Endothelial cell (in vitro differentiated cells): ENCODE results near the gene FBP1. TPM values are rescaled to one million over a fixed set of nuclear protein-coding genes. Genes with fewer than 3 reads are reported as not detected.

Source experiments
- DNase-seq: peaks from one replicate; pipeline ENCODE4 v3.0.0; 2021; ENCODE audit warnings: low spot score
- H3K27ac Mint-ChIP-seq: one replicate; pipeline ENCODE4 v1.8.0; 2021; ENCODE audit warnings: mixed read lengths, inconsistent platforms; ENCODE audit not compliant: unreplicated experiment
- H3K27me3 Mint-ChIP-seq: one replicate; pipeline ENCODE4 v1.8.0; 2021; ENCODE audit warnings: mild to moderate bottlenecking, moderate library complexity, mixed read lengths, inconsistent platforms; ENCODE audit not compliant: unreplicated experiment
- H3K36me3 Mint-ChIP-seq: one replicate; pipeline ENCODE4 v1.8.0; 2021; ENCODE audit warnings: mild to moderate bottlenecking, low read depth, mixed read lengths, inconsistent platforms; ENCODE audit not compliant: unreplicated experiment
- H3K4me1 Mint-ChIP-seq: one replicate; pipeline ENCODE4 v1.8.0; 2021; ENCODE audit warnings: mild to moderate bottlenecking, mixed read lengths, inconsistent platforms; ENCODE audit not compliant: unreplicated experiment
- H3K4me3 Mint-ChIP-seq: one replicate; pipeline ENCODE4 v1.8.0; 2021; ENCODE audit warnings: mild to moderate bottlenecking, mixed read lengths, inconsistent platforms; ENCODE audit not compliant: unreplicated experiment
- H3K9me3 Mint-ChIP-seq: one replicate; pipeline ENCODE4 v1.8.0; 2021; ENCODE audit warnings: mixed read lengths, inconsistent platforms; ENCODE audit not compliant: unreplicated experiment
- total RNA-seq: library from RNA; stranded (reverse); fragmentation: NEBNext Ultra II Directional; extraction: Animal tissue kit (Norgen Biotek cat#: 25700); gene quantifications from one replicate; pipeline ENCODE4 v1.2.1, GENCODE V29; 2021; ENCODE audit not compliant: unreplicated experiment
- TF ChIP-seq, protein P1 (sequence below): fragments of 200-600 bp; sonication (generic); IDR thresholded peaks from one replicate; pipeline ENCODE4 v1.5.0; 2021; ENCODE audit warnings: antibody characterized with exemption; ENCODE audit not compliant: unreplicated experiment

FBP1 gene
- total RNA-seq, 1 donor from 2014 or later = not detected

DNA sequence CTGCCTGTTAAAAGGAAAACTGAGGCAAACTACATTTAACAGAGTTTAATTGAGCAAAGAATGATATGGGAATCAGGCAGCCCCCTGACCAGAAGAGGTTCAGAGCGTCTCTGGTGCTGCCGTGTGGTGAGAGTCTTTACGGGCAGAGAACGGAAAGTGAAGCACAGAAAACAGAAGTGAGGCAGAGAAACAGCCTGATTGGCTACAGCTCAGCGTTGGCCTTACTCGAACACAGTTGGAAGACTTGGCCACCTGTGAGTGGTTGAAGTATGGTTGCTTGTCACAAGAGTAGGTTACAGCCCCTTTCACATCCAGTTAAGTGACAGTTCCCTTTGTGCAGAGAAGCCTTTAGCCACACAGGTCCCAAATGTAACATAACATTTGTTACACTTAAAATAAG lies 16.9 kb upstream of the FBP1 start:
- H3K36me3 Mint-ChIP-seq = no peaks in the 10 kb centered on the region
- H3K4me1 Mint-ChIP-seq = peaks cover 2% of the 10 kb centered on the region
- H3K27me3 Mint-ChIP-seq = peaks cover 3% of the 10 kb centered on the region
- no peaks in the 10 kb centered on the region for H3K9me3 Mint-ChIP-seq
- H3K27ac Mint-ChIP-seq = peak overlapping the region; percentile 3
- TF ChIP-seq, protein P1, sequence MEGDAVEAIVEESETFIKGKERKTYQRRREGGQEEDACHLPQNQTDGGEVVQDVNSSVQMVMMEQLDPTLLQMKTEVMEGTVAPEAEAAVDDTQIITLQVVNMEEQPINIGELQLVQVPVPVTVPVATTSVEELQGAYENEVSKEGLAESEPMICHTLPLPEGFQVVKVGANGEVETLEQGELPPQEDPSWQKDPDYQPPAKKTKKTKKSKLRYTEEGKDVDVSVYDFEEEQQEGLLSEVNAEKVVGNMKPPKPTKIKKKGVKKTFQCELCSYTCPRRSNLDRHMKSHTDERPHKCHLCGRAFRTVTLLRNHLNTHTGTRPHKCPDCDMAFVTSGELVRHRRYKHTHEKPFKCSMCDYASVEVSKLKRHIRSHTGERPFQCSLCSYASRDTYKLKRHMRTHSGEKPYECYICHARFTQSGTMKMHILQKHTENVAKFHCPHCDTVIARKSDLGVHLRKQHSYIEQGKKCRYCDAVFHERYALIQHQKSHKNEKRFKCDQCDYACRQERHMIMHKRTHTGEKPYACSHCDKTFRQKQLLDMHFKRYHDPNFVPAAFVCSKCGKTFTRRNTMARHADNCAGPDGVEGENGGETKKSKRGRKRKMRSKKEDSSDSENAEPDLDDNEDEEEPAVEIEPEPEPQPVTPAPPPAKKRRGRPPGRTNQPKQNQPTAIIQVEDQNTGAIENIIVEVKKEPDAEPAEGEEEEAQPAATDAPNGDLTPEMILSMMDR = no peak
- DNase-seq = no peak
- no peak overlapping the region for H3K4me3 Mint-ChIP-seq

DNA sequence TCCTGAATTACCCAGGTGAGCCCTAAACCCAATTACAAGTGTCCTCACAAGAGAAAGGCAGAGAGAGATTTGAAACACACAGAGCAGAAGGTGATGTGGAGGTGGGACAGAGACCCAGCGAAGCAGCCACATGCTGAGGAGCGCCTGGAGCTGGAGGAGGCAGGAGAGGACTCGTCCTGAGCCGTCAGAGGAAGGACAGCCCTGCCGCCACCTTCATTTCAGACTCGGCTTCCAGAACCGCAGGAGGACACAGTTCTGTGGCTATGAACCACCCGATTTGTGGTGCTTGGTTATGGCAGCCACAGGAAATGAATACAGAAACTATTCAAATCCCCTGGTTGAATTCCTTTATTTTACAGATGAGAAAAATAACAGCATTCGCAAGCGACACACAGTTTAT lies 16.4 kb upstream of the FBP1 start:
- TF ChIP-seq, protein P1 = no peak
- H3K27ac Mint-ChIP-seq = no peak overlapping the region
- no peaks in the 10 kb centered on the region for H3K36me3 Mint-ChIP-seq
- H3K9me3 Mint-ChIP-seq = no peaks in the 10 kb centered on the region
- H3K4me1 Mint-ChIP-seq = peaks cover 2% of the 10 kb centered on the region
- no peak overlapping the region for H3K4me3 Mint-ChIP-seq
- H3K27me3 Mint-ChIP-seq = peaks cover 3% of the 10 kb centered on the region
- no peak for DNase-seq

DNA sequence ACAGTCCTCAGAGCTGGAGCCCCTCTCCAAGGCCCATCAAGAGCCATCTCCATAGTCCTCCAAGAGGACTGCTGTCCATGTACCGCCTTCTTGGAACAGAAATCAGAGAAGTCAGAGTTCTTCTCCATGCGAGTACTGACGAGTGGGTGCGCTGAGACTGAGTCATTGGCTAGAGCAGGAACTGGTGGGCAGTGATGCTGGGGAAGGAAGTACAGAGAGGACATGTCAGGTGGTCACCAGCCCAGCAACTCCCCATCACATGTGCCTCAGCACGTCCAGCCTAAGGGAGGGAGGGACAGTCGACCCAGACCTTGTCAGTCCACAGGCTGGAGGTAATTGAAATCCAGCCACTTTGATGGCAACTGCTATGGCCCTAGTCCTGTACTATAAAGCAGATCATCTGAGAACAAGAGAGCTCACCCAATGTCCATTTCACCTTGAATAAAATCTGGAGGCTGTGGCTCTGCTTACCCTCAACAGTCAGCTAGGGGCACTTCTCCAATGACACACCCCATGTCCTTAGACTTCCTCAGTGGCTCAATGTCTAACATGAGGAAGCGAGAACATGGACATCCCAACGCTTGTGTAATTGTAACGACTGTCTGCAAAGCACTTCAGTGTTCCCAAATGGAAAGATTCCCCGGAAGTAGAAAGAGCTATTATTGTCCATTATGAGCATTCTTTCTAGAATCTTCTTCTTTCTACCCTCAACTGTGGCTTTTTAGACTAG lies 15.0 kb upstream of the FBP1 start:
- Mint-ChIP-seq H3K9me3 (no peaks in the 10 kb centered on the region), H3K27ac (no peak overlapping the region), H3K4me3 (no peak overlapping the region), H3K27me3 (peaks cover 3% of the 10 kb centered on the region), H3K36me3 (no peaks in the 10 kb centered on the region), H3K4me1 (peaks cover 2% of the 10 kb centered on the region)
- TF ChIP-seq, protein P1 = no peak
- no peak for DNase-seq

DNA sequence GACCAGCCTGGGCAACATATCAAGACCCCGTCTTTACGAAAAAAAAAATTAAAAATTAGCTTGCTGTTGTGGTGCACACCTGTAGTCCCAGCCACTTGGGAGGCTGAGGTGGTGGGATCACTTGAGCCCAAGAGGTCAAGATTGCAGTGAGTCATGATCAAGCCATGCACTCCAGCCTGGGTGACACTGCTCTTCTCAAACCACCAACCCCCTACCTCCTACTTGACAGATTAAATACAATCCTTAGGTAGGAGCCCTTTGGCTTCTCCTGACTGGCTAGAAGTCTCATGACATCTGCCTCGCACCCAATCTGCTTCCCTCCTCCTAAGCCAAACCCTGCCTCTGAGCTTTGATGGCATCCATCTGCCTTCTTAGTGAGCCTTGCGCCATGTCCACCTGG lies 11.6 kb upstream of the FBP1 start:
- DNase-seq = no peak
- no peaks in the 10 kb centered on the region for H3K36me3 Mint-ChIP-seq
- H3K27ac Mint-ChIP-seq = no peak overlapping the region
- no peaks in the 10 kb centered on the region for H3K4me1 Mint-ChIP-seq
- H3K9me3 Mint-ChIP-seq = no peaks in the 10 kb centered on the region
- H3K4me3 Mint-ChIP-seq = no peak overlapping the region
- TF ChIP-seq, protein P1 = no peak
- H3K27me3 Mint-ChIP-seq = peaks cover 13% of the 10 kb centered on the region

DNA sequence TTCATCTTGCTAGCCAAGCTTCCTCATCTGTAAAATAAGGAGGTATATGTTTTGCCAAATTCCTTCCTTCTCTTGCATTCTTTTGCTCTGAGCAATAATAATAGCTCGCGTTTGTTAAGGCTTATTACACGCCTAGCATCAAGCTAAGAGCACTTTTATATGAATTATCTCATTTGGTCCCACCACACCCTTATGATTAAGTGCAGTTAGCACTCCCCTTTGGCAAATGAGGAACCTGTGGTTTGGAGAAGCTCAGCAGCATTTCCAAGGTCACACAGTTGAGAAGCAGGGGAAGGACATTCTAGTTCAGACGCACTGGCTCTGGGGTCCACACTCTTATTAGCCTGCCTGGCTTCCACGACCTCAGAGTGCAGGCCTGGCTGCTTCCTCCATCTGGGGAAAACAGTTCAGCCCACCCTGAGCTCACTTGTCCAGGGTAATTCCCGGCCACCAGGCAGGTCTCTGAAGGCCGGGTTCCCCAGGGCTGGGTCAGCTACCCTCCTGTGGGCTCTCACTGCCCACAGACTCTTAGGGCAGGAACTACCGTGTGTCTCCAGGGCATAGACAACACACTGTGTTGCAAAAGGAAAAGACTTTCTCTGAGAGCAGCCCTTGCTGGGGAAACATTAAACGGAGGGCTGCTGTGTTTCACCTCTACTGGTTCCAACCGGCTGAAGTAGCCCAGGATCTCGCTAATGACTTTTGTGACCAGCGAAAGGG lies 9.9 kb upstream of the FBP1 start:
- DNase-seq = no peak
- Mint-ChIP-seq H3K4me3 (no peak overlapping the region), H3K27me3 (peaks cover 12% of the 10 kb centered on the region), H3K4me1 (no peaks in the 10 kb centered on the region), H3K36me3 (no peaks in the 10 kb centered on the region), H3K9me3 (no peaks in the 10 kb centered on the region), H3K27ac (no peak overlapping the region)
- TF ChIP-seq, protein P1 = no peak
